ENCODE results near the gene MT1A. TPM values are rescaled to one million over a fixed set of nuclear protein-coding genes. Genes with fewer than 3 reads are reported as not detected.
A peak's percentile ranks its signal among the peaks of the same experiment; 100 is the strongest.

MT1A gene
- total RNA-seq, 1 donor from 2014 or later, result not detected

- H3K9me3 Mint-ChIP-seq, result no peaks in the 10 kb centered on the region
- peaks cover 32% of the 10 kb centered on the region for H3K27me3 Mint-ChIP-seq (ENCODE audit: low read depth)
- no peak overlapping the region for H3K4me3 Mint-ChIP-seq
- H3K4me1 Mint-ChIP-seq, result peaks cover 34% of the 10 kb centered on the region
- TF ChIP-seq CTCF (conservative IDR thresholded peaks at IDR 0.05), result no peak
- no peak overlapping the region for H3K27ac Mint-ChIP-seq (ENCODE audit: unreplicated experiment)
- H3K36me3 Mint-ChIP-seq (ENCODE audit: low read depth), result no peaks in the 10 kb centered on the region
- no peak for DNase-seq (ENCODE audit: low read depth, low spot score)
Observed at GRCh38 chr16:56604966-56605365, 33.5 kb upstream of the MT1A start.

GRCh38 chr16:56605475-56605874 lies 33.0 kb upstream of the MT1A start:
- no peak for TF ChIP-seq CTCF (conservative IDR thresholded peaks at IDR 0.05)
- no peak for DNase-seq (ENCODE audit: low read depth, low spot score)
- H3K4me3 Mint-ChIP-seq, result no peak overlapping the region
- no peak overlapping the region for H3K27ac Mint-ChIP-seq (ENCODE audit: unreplicated experiment)
- peaks cover 33% of the 10 kb centered on the region for H3K27me3 Mint-ChIP-seq (ENCODE audit: low read depth)
- H3K4me1 Mint-ChIP-seq, result peaks cover 35% of the 10 kb centered on the region
- no peaks in the 10 kb centered on the region for H3K36me3 Mint-ChIP-seq (ENCODE audit: low read depth)
- no peaks in the 10 kb centered on the region for H3K9me3 Mint-ChIP-seq

GRCh38 chr16:56606071-56606475 lies 32.4 kb upstream of the MT1A start:
- no peak for TF ChIP-seq CTCF (conservative IDR thresholded peaks at IDR 0.05)
- H3K4me1 Mint-ChIP-seq, result peaks cover 38% of the 10 kb centered on the region
- H3K9me3 Mint-ChIP-seq, result no peaks in the 10 kb centered on the region
- no peak overlapping the region for H3K27ac Mint-ChIP-seq (ENCODE audit: unreplicated experiment)
- peaks cover 36% of the 10 kb centered on the region for H3K27me3 Mint-ChIP-seq (ENCODE audit: low read depth)
- no peak overlapping the region for H3K4me3 Mint-ChIP-seq
- no peak for DNase-seq (ENCODE audit: low read depth, low spot score)
- no peaks in the 10 kb centered on the region for H3K36me3 Mint-ChIP-seq (ENCODE audit: low read depth)

- no peak for TF ChIP-seq CTCF (conservative IDR thresholded peaks at IDR 0.05)
- no peaks in the 10 kb centered on the region for H3K36me3 Mint-ChIP-seq (ENCODE audit: low read depth)
Observed at GRCh38 chr16:56606476-56607108, 31.9 kb upstream of the MT1A start.

GRCh38 chr16:56607109-56607618 lies 31.3 kb upstream of the MT1A start:
- H3K9me3 Mint-ChIP-seq, result no peaks in the 10 kb centered on the region
- TF ChIP-seq CTCF (conservative IDR thresholded peaks at IDR 0.05), result no peak
- no peaks in the 10 kb centered on the region for H3K36me3 Mint-ChIP-seq (ENCODE audit: low read depth)
- DNase-seq (ENCODE audit: low read depth, low spot score), result no peak
- H3K27ac Mint-ChIP-seq (ENCODE audit: unreplicated experiment), result no peak overlapping the region
- H3K27me3 Mint-ChIP-seq (ENCODE audit: low read depth), result peaks cover 38% of the 10 kb centered on the region
- H3K4me1 Mint-ChIP-seq, result peaks cover 42% of the 10 kb centered on the region
- H3K4me3 Mint-ChIP-seq, result peak overlapping the region; percentile 4

More at GRCh38 chr16:56606476-56607108, 31.9 kb upstream of the MT1A start:
- no peak overlapping the region for H3K27ac Mint-ChIP-seq (ENCODE audit: unreplicated experiment)
- H3K4me1 Mint-ChIP-seq, result peaks cover 42% of the 10 kb centered on the region
- DNase-seq (ENCODE audit: low read depth, low spot score), result no peak
- H3K27me3 Mint-ChIP-seq (ENCODE audit: low read depth), result peaks cover 38% of the 10 kb centered on the region
- H3K9me3 Mint-ChIP-seq, result no peaks in the 10 kb centered on the region
- peak overlapping the region; percentile 4 for H3K4me3 Mint-ChIP-seq
